ENCODE measurements around the gene ADCY9. TPM values are rescaled to one million over a fixed set of nuclear protein-coding genes. Genes with fewer than 3 reads are reported as not detected.

The ADCY9 gene
- polyA plus RNA-seq, 3 donors = 0.44 to 9.3 (median 0.67) TPM

DNA sequence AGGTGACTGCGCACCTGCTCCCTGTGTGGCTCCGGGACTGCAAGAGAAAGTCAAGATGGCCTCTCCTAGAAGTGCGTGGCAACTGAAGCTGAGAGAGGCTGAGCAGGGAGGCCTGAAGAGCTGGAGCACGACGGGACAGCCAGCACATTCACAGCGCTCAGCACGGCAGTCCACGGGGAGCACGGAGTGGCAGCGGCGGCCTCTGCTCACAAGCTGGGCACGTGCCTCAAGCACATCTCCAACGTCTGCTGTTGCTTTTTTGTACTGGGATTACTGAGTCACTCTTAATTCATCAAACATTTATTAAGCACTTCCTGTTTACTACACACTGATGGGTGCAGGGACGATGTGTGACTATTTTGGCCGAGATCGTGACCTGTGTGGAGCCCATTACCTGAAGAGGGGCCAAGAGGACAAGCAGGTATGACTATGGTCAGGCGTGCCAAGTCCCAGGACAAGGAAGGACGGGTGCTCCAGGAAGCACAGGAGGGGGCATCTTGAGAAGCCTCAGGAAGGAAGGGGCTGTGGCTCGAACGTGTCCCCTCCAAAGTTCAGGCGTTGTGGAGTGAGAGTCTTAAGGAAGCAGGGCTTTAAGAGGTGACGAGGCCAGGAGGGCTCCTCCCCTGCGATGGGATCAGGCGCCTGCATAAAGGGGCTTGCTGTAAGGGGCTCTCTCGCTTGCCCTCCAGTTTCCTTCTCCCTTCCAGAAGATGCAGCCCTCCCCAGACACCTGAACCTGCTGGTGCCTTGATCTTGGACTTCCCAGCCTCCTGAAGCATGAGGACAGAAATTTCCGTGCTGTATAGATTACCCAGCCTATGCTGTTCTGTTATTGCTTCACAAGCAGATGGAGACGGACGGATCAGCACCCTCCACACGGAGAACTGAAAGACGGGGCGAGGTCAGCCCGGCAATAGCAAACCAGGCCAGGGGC lies 105.8 kb downstream of the ADCY9 start:
- Histone ChIP-seq H3K27me3 (ENCODE audit: control insufficient read depth in 2 of 2, insufficient read depth in 2 of 2, low read length in 2 of 2) (no peaks in the 10 kb centered on the region), H4K20me1 (ENCODE audit: insufficient read depth, low read length) (no peaks in the 10 kb centered on the region), H3K36me3 (replicated peaks in 1 of 2; ENCODE audit: control insufficient read depth in 1 of 2, insufficient read depth in 2 of 2, low read length in 2 of 2) (peaks cover 0 to 12% of the 10 kb centered on the region in 2 donors), H3K9ac (ENCODE audit: insufficient read depth, low read length, poor library complexity, severe bottlenecking) (peak overlapping the region; percentile 53), H3K9me3 (replicated peaks in 1 of 2; ENCODE audit: control insufficient read depth in 1 of 2, insufficient read depth in 1 of 2, low read length in 2 of 2) (no peaks in the 10 kb centered on the region), H3K79me2 (ENCODE audit: insufficient read depth, low read length) (peaks cover 7% of the 10 kb centered on the region), H3K27ac (ENCODE audit: low read depth in 1 of 2, low read length in 2 of 2) (peak overlapping the region; percentile 82 to 85), H3K4me1 (ENCODE audit: control insufficient read depth in 1 of 2, insufficient read depth in 2 of 2, low read length in 2 of 2) (peaks cover 29 to 36% of the 10 kb centered on the region in 2 donors), H2AFZ (ENCODE audit: insufficient read depth, low read depth, low read length, poor library complexity, severe bottlenecking) (peak overlapping the region; percentile 77), H3K4me2 (replicated peaks; ENCODE audit: extremely low read depth, low read length, poor library complexity, severe bottlenecking) (peak overlapping the region; percentile 77), H3K4me3 (replicated peaks in 1 of 3; ENCODE audit: low read depth in 2 of 3, low read length in 3 of 3) (peak overlapping the region in 1 of 3 experiments; percentile 65)
- H3K4me1 Mint-ChIP-seq = peaks cover 35% of the 10 kb centered on the region
- H3K4me3 Mint-ChIP-seq = peak overlapping the region; percentile 65 to 76
- DNase-seq = peak in 2 of 3 donors; percentile 37 to 47
- 61% methylated on average over 26 of the region's 32 CpGs for WGBS (ENCODE audit: insufficient coverage)
- H3K36me3 Mint-ChIP-seq = peaks cover 13 to 17% of the 10 kb centered on the region in 2 donors
- no peak for TF ChIP-seq CTCF (IDR thresholded peaks at IDR 0.05)
- H3K9me3 Mint-ChIP-seq = no peaks in the 10 kb centered on the region
- peaks cover 0 to 1% (median 0%) of the 10 kb centered on the region in 3 donors for H3K27me3 Mint-ChIP-seq (ENCODE audit: low read depth in 3 of 3)
- intact Hi-C loops (cut with micrococcal nuclease) = loop anchor here in 1 of 2 donors (10.0 kb wide), 1 partner anchor 244 kb away; no protein-coding TSS in a partner anchor
- peak overlapping the region; percentile 86 to 97 (median 93) for H3K27ac Mint-ChIP-seq

GRCh38 chr16:4009177-4009576 lies 107.1 kb downstream of the ADCY9 start:
- peaks cover 29 to 35% of the 10 kb centered on the region in 2 donors for H3K4me1 ChIP-seq (ENCODE audit: control insufficient read depth in 1 of 2, insufficient read depth in 2 of 2, low read length in 2 of 2)
- no peak for TF ChIP-seq CTCF (IDR thresholded peaks at IDR 0.05)
- peaks cover 0 to 1% (median 0%) of the 10 kb centered on the region in 3 donors for H3K27me3 Mint-ChIP-seq (ENCODE audit: low read depth in 3 of 3)
- peaks cover 3% of the 10 kb centered on the region for H3K79me2 ChIP-seq (ENCODE audit: insufficient read depth, low read length)
- no peaks in the 10 kb centered on the region for H3K9me3 Mint-ChIP-seq
- intact Hi-C loops (cut with micrococcal nuclease) = loop anchor here in 1 of 2 donors (10.0 kb wide), 1 partner anchor 186 kb away; no protein-coding TSS in a partner anchor
- no peak overlapping the region for H3K9ac ChIP-seq (ENCODE audit: insufficient read depth, low read length, poor library complexity, severe bottlenecking)
- no peak overlapping the region for H3K27ac Mint-ChIP-seq
- H3K9me3 ChIP-seq (replicated peaks in 1 of 2; ENCODE audit: control insufficient read depth in 1 of 2, insufficient read depth in 1 of 2, low read length in 2 of 2) = no peaks in the 10 kb centered on the region
- no peak for DNase-seq
- H2AFZ ChIP-seq (ENCODE audit: insufficient read depth, low read depth, low read length, poor library complexity, severe bottlenecking) = no peak overlapping the region
- WGBS (ENCODE audit: insufficient coverage) = 100% methylated on average over 2 of the region's 6 CpGs
- H3K27ac ChIP-seq (ENCODE audit: low read depth in 1 of 2, low read length in 2 of 2) = no peak overlapping the region
- H3K36me3 ChIP-seq (replicated peaks in 1 of 2; ENCODE audit: control insufficient read depth in 1 of 2, insufficient read depth in 2 of 2, low read length in 2 of 2) = peaks cover 0 to 12% of the 10 kb centered on the region in 2 donors
- H3K4me1 Mint-ChIP-seq = peaks cover 31% of the 10 kb centered on the region
- H3K4me3 Mint-ChIP-seq = no peak overlapping the region
- no peaks in the 10 kb centered on the region for H3K27me3 ChIP-seq (ENCODE audit: control insufficient read depth in 2 of 2, insufficient read depth in 2 of 2, low read length in 2 of 2)
- H3K4me3 ChIP-seq (replicated peaks in 1 of 3; ENCODE audit: low read depth in 2 of 3, low read length in 3 of 3) = no peak overlapping the region
- H4K20me1 ChIP-seq (ENCODE audit: insufficient read depth, low read length) = no peaks in the 10 kb centered on the region
- H3K4me2 ChIP-seq (replicated peaks; ENCODE audit: extremely low read depth, low read length, poor library complexity, severe bottlenecking) = no peak overlapping the region
- H3K36me3 Mint-ChIP-seq = peaks cover 17% of the 10 kb centered on the region in 2 donors

Measured in CD14-positive monocyte (primary cell).